Cardiac muscle cell (in vitro differentiated cells and primary cell): ENCODE results near the gene GOT1. TPM values are rescaled to one million over a fixed set of nuclear protein-coding genes. Genes with fewer than 3 reads are reported as not detected.

Experiments
- DNase-seq, 2 donors: peaks; one replicate each; pipeline versions ENCODE4 v3.0.0 to v3.0.0-alpha.2; 2010 to 2017; ENCODE audit warnings: low read depth in 1 of 2, low spot score in 1 of 2
- H3K27ac ChIP-seq: fragments of 200-600 bp; sonication (generic); 2 replicates; pipeline ENCODE4 v1.5.1; 2016
- H3K27me3 ChIP-seq: fragments of 200-600 bp; sonication (generic); 2 replicates; pipeline ENCODE4 v1.6.0; 2016; ENCODE audit warnings: control low read depth
- H3K36me3 ChIP-seq: fragments of 200-600 bp; sonication (generic); 2 replicates; pipeline ENCODE4 v1.5.1; 2016; ENCODE audit warnings: control low read depth
- H3K4me1 ChIP-seq: fragments of 200-600 bp; sonication (generic); 2 replicates; pipeline ENCODE4 v1.8.1; 2017; ENCODE audit warnings: low read depth, mild to moderate bottlenecking, mixed run types
- H3K4me3 ChIP-seq: fragments of 200-600 bp; sonication (generic); 2 replicates; pipeline ENCODE4 v1.5.1; 2016; ENCODE audit warnings: mild to moderate bottlenecking
- H3K9me3 ChIP-seq: fragments of 200-600 bp; sonication (generic); 2 replicates; pipeline ENCODE4 v1.5.1; 2017; ENCODE audit warnings: low read depth, mild to moderate bottlenecking, control low read depth
- polyA plus RNA-seq: library from polyadenylated mRNA; unstranded; fragments of >200 nt; fragmentation: Nextera tagmentation; extraction: Ambion mirVana; gene quantifications from 2 replicates; pipeline ENCODE4 v1.2.1, GENCODE V29; 2016
- total RNA-seq: library from RNA; depleted of rRNA; stranded (reverse); fragments of >200 nt; gene quantifications from 2 replicates; pipeline ENCODE4 v1.2.3, GENCODE V29; 2016
- TF ChIP-seq, protein P1 (sequence below): IDR thresholded peaks from 2 replicates; pipeline ENCODE4 v1.5.1; 2012; ENCODE audit warnings: low read depth, mild to moderate bottlenecking, low read length

The GOT1 gene
- total RNA-seq (114 and 142 TPM in 2 replicates), polyA plus RNA-seq (243 and 245 TPM in 2 replicates)

DNA sequence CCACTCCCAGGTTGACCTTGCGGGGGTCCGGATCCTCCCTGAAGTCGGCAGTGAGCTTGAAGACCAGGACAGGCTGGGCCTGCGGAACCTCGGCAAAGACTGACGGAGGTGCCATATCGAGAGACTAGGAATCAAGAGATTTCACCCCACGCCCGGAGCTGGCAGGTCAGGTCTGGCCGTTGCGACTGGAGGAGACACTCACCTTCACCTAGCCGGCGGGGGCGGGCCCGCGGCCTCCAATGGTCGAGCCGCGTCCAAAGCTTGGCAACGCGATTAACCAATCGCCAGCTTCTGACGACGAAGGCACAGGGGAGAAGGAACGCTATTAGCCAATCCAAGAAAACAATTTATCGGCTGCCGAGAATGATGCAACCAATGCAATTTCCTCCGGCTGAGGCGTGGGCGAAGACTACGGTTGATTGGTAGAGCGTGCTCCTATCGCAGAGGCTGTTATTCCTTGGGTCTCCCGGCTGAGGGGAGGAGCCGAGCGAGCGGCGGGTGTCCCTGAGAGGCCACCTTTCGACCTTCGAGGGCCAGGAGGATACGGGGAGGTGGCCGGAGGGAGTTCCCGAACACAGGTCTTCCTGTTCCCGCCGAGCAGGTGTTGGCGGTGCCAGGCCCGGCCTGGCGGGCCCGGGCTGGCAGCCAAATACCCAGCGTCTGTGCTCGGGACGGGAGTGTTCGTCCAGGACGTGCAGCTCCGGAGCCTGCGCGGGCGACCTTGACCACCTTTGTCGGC, at the start of gene GOT1:
GOT1 (minus strand) TSS at position 174 of the 739 bp plus-strand sequence; CDS start at position 115, 59 bp downstream.
- Histone ChIP-seq H3K27me3 (no peaks in the 10 kb centered on the region), H3K27ac (peak within 1 kb of the TSS; percentile 88), H3K4me1 (peaks cover 19% of the 10 kb centered on the region), H3K4me3 (peak within 1 kb of the TSS; percentile 90), H3K36me3 (no peaks in the 10 kb centered on the region), H3K9me3 (no peaks in the 10 kb centered on the region)
- TF ChIP-seq, protein P1, sequence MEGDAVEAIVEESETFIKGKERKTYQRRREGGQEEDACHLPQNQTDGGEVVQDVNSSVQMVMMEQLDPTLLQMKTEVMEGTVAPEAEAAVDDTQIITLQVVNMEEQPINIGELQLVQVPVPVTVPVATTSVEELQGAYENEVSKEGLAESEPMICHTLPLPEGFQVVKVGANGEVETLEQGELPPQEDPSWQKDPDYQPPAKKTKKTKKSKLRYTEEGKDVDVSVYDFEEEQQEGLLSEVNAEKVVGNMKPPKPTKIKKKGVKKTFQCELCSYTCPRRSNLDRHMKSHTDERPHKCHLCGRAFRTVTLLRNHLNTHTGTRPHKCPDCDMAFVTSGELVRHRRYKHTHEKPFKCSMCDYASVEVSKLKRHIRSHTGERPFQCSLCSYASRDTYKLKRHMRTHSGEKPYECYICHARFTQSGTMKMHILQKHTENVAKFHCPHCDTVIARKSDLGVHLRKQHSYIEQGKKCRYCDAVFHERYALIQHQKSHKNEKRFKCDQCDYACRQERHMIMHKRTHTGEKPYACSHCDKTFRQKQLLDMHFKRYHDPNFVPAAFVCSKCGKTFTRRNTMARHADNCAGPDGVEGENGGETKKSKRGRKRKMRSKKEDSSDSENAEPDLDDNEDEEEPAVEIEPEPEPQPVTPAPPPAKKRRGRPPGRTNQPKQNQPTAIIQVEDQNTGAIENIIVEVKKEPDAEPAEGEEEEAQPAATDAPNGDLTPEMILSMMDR = no peak
- DNase-seq = peak; percentile 99

DNA sequence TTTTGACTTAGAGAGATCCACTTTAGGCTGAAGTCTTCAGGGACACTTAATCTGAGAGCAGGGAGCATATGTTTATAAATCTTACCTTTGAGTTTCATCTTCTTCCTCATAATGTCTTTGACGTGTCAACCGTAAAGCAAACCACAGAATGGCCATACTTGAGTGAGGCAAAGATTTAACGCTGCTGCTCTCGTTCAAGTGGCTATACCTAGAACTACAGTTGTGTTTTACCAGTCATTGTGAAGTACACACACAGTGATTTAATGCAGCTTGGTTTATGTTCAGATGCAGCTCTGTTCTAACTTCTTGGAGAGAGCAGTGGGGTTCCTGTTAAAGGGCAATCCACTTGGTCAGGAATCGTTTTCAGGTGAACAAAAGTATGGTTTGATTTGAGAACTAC, 39.9 kb upstream of the GOT1 start:
- H3K36me3 ChIP-seq = no peaks in the 10 kb centered on the region
- H3K4me3 ChIP-seq = no peak overlapping the region
- TF ChIP-seq, protein P1 = no peak
- H3K4me1 ChIP-seq = no peaks in the 10 kb centered on the region
- DNase-seq = no peak
- peaks cover 9% of the 10 kb centered on the region for H3K27me3 ChIP-seq
- H3K9me3 ChIP-seq = no peaks in the 10 kb centered on the region
- H3K27ac ChIP-seq = no peak overlapping the region

DNA sequence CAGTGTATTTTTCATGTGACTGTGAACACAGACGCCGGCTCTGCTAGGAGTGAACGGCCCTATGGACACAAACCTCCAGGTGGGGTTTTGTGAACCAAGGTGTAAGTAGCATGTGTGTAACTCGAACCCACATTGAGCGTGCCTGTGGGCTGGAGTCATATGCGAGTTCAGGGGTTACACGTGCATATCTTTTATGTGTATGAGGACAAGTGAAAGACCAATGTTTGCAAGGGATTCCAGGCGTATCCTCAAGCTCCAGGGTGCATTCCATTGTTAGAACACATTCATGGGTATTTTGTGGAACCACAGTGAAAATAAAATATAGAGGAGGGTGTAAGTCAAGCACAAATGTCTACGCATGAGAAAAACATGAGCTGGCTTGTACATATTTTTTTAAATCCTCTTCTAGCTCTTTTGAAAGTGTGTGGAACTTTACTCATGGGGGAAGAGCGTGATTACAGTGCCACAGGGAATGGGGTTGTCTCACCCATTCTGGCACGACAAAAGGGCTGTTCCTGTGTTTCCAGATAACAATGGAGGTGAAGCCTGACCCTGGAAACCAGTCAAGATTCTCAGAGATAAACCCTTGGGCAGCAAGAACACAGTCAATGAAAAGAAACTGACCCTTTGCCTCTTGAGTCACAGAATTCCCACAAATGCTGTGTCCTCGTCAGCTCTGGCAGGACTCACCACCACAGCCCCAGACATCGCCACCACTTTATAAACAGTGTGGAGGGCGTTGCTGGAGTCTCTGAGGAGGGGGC, 37.0 kb upstream of the GOT1 start:
- Histone ChIP-seq H3K9me3 (no peaks in the 10 kb centered on the region), H3K27me3 (peaks cover 4% of the 10 kb centered on the region), H3K4me1 (no peaks in the 10 kb centered on the region), H3K27ac (no peak overlapping the region), H3K4me3 (no peak overlapping the region), H3K36me3 (no peaks in the 10 kb centered on the region)
- TF ChIP-seq, protein P1 = no peak
- no peak for DNase-seq

DNA sequence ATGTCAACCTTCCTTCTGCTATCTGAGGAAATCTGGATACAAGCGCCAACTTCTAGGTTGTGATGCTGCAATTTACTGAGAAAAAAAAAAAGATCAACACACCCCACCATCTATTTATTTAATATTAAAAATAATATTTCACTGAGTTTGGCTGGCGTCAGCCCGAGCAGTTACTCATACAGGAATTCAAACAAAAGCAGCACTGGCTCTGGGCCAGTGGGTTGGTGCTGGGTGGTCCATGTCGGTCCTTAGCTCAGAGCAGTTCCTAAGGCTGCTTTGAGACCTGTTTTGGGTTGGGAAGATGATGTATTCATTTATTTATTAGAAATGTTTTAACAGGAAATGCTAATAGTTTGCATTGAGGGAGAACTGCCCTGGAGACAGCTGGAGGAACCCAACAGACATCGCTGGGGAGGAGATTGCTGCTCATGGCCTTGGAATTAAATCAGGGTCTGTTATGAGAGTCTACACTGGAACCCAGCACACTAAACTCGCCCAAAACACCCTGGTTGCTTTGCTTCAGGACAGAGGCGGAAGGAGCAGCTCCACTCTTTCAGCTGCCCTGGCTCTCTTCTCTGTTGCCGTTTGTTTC, 36.3 kb upstream of the GOT1 start:
- no peaks in the 10 kb centered on the region for H3K9me3 ChIP-seq
- no peaks in the 10 kb centered on the region for H3K36me3 ChIP-seq
- no peaks in the 10 kb centered on the region for H3K4me1 ChIP-seq
- H3K27ac ChIP-seq = no peak overlapping the region
- no peak overlapping the region for H3K4me3 ChIP-seq
- no peaks in the 10 kb centered on the region for H3K27me3 ChIP-seq
- DNase-seq = peak in 1 of 2 donors; percentile 7
- TF ChIP-seq, protein P1 = no peak

DNA sequence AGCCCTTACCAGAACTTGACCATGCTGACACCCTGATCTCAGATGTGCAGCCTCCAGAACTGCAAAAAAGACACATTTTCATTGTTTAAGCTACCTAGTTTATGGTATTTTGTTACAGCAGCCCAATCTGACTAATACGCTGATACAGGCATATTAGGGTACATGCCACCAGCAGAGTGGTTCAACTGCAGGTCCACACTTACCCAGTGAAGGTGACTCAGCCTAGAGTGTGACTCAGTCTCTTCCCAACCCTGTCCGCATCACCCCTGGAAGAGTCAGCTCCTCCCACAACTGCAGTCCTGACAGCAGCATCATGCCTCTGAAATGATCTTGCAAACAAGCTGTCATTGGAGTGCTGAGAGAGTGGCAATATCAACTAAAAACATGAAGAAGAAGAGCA, 30.8 kb upstream of the GOT1 start:
- Histone ChIP-seq H3K27ac (no peak overlapping the region), H3K27me3 (no peaks in the 10 kb centered on the region), H3K9me3 (no peaks in the 10 kb centered on the region), H3K4me1 (no peaks in the 10 kb centered on the region), H3K4me3 (no peak overlapping the region), H3K36me3 (no peaks in the 10 kb centered on the region)
- no peak for DNase-seq
- TF ChIP-seq, protein P1 = no peak
